ENCODE results near the gene CMC2. TPM values are rescaled to one million over a fixed set of nuclear protein-coding genes. Genes with fewer than 3 reads are reported as not detected.

The CMC2 gene
- total RNA-seq, 1 donor from 2014 or later, result 52.0 TPM

- Histone ChIP-seq H3K4me3 (ENCODE audit: low read depth, low read length) (peak overlapping the region; percentile 66), H3K27me3 (ENCODE audit: control insufficient read depth, insufficient read depth, low read length) (no peaks in the 10 kb centered on the region), H3K36me3 (ENCODE audit: control insufficient read depth, insufficient read depth, low read length) (no peaks in the 10 kb centered on the region)
- DNase-seq (ENCODE audit: low read depth), result no peak
- TF ChIP-seq CTCF (IDR thresholded peaks at IDR 0.05; ENCODE audit: insufficient read depth, low read length, poor library complexity, severe bottlenecking), result no peak
Measured at GRCh38 chr16:81005610-81006161, 999 bp downstream of the CMC2 start.

- DNase-seq (ENCODE audit: low read depth), result no peak
- Histone ChIP-seq H3K4me3 (ENCODE audit: low read depth, low read length) (peak overlapping the region; percentile 66), H3K36me3 (ENCODE audit: control insufficient read depth, insufficient read depth, low read length) (no peaks in the 10 kb centered on the region), H3K27me3 (ENCODE audit: control insufficient read depth, insufficient read depth, low read length) (no peaks in the 10 kb centered on the region)
- TF ChIP-seq CTCF (IDR thresholded peaks at IDR 0.05; ENCODE audit: insufficient read depth, low read length, poor library complexity, severe bottlenecking), result peak; percentile 59
Measured at GRCh38 chr16:81004646-81005353, 1.9 kb downstream of the CMC2 start.

- H3K27me3 ChIP-seq (ENCODE audit: control insufficient read depth, insufficient read depth, low read length), result no peaks in the 10 kb centered on the region
- H3K36me3 ChIP-seq (ENCODE audit: control insufficient read depth, insufficient read depth, low read length), result no peaks in the 10 kb centered on the region
- no peak for TF ChIP-seq CTCF (IDR thresholded peaks at IDR 0.05; ENCODE audit: insufficient read depth, low read length, poor library complexity, severe bottlenecking)
- no peak overlapping the region for H3K4me3 ChIP-seq (ENCODE audit: low read depth, low read length)
- DNase-seq (ENCODE audit: low read depth), result no peak
Measured at GRCh38 chr16:81003610-81004460, 2.9 kb downstream of the CMC2 start.

GRCh38 chr16:81003064-81003463 is 3.6 kb downstream of the CMC2 start:
- Histone ChIP-seq H3K36me3 (ENCODE audit: control insufficient read depth, insufficient read depth, low read length) (no peaks in the 10 kb centered on the region), H3K27me3 (ENCODE audit: control insufficient read depth, insufficient read depth, low read length) (no peaks in the 10 kb centered on the region), H3K4me3 (ENCODE audit: low read depth, low read length) (no peak overlapping the region)
- no peak for DNase-seq (ENCODE audit: low read depth)
- TF ChIP-seq CTCF (IDR thresholded peaks at IDR 0.05; ENCODE audit: insufficient read depth, low read length, poor library complexity, severe bottlenecking), result no peak

GRCh38 chr16:81001330-81001729 is 5.4 kb downstream of the CMC2 start:
- no peaks in the 10 kb centered on the region for H3K36me3 ChIP-seq (ENCODE audit: control insufficient read depth, insufficient read depth, low read length)
- H3K4me3 ChIP-seq (ENCODE audit: low read depth, low read length), result no peak overlapping the region
- DNase-seq (ENCODE audit: low read depth), result no peak
- TF ChIP-seq CTCF (IDR thresholded peaks at IDR 0.05; ENCODE audit: insufficient read depth, low read length, poor library complexity, severe bottlenecking), result no peak
- H3K27me3 ChIP-seq (ENCODE audit: control insufficient read depth, insufficient read depth, low read length), result no peaks in the 10 kb centered on the region

Measured in kidney epithelial cell (primary cell).